H9 (cell line): ENCODE data around the gene SLC39A8. TPM values are rescaled to one million over a fixed set of nuclear protein-coding genes. Genes with fewer than 3 reads are reported as not detected.

ENCODE experiments used
- DNase-seq: peaks from one replicate; pipeline ENCODE4 v3.0.0-alpha.2; 2017
- H2AFZ ChIP-seq: one replicate; pipeline ENCODE4 v1.6.1; 2013; ENCODE audit warnings: mild to moderate bottlenecking, low read length, control low read depth, moderate library complexity
- H2AK5ac ChIP-seq: 2 replicates; pipeline ENCODE4 v1.6.1; 2013; ENCODE audit warnings: low read length, control low read depth, mixed read lengths; ENCODE audit not compliant: insufficient read length
- H2BK120ac ChIP-seq: one replicate; pipeline ENCODE4 v1.6.1; 2013; ENCODE audit warnings: low read depth, mild to moderate bottlenecking, low read length, control low read depth, inconsistent platforms; ENCODE audit not compliant: poor library complexity, severe bottlenecking
- H2BK12ac ChIP-seq: 2 replicates; pipeline ENCODE4 v1.6.1; 2013; ENCODE audit warnings: low read length, control low read depth, mixed read lengths, low read depth; ENCODE audit not compliant: insufficient read length
- H2BK15ac ChIP-seq: 2 replicates; pipeline ENCODE4 v1.6.1; 2013; ENCODE audit warnings: low read depth, low read length, control low read depth
- H2BK20ac ChIP-seq: one replicate; pipeline ENCODE4 v1.6.1; 2013; ENCODE audit warnings: low read depth, mild to moderate bottlenecking, low read length, control low read depth, inconsistent platforms; ENCODE audit not compliant: poor library complexity, severe bottlenecking
- H2BK5ac ChIP-seq: 2 replicates; pipeline ENCODE4 v1.6.1; 2013; ENCODE audit warnings: low read length, control low read depth, mixed read lengths; ENCODE audit not compliant: insufficient read length
- H3K14ac ChIP-seq: 2 replicates; pipeline ENCODE4 v1.6.1; 2013; ENCODE audit warnings: low read length, control low read depth; ENCODE audit not compliant: insufficient read depth
- H3K18ac ChIP-seq: 2 replicates; pipeline ENCODE4 v1.6.1; 2013; ENCODE audit warnings: low read depth, mild to moderate bottlenecking, mixed read lengths, low read length, control low read depth; ENCODE audit not compliant: insufficient read length
- H3K23ac ChIP-seq: 2 replicates; pipeline ENCODE4 v1.6.1; 2013; ENCODE audit warnings: low read length, control low read depth, mixed read lengths, low read depth; ENCODE audit not compliant: insufficient read length
- H3K23me2 ChIP-seq: 2 replicates; pipeline ENCODE4 v1.6.1; 2013; ENCODE audit warnings: low read depth, mild to moderate bottlenecking, mixed read lengths, low read length, control low read depth; ENCODE audit not compliant: insufficient read length, poor library complexity, severe bottlenecking
- H3K27ac ChIP-seq: 2 replicates; pipeline ENCODE4 v1.5.1; 2013; ENCODE audit warnings: low read length, control low read depth, mixed read lengths, low read depth; ENCODE audit not compliant: insufficient read length
- H3K27me3 ChIP-seq: 2 replicates; pipeline ENCODE4 v1.6.1; 2013; ENCODE audit warnings: low read length, control low read depth, inconsistent platforms; ENCODE audit not compliant: insufficient read depth
- H3K4ac ChIP-seq: 2 replicates; pipeline ENCODE4 v1.6.1; 2013; ENCODE audit warnings: low read depth, mild to moderate bottlenecking, control low read depth, inconsistent platforms, low read length, moderate library complexity
- H3K4me1 ChIP-seq: 2 replicates; pipeline ENCODE4 v1.6.1; 2013; ENCODE audit warnings: low read length, control low read depth, inconsistent platforms; ENCODE audit not compliant: insufficient read depth
- H3K4me2 ChIP-seq: 2 replicates; pipeline ENCODE4 v1.6.1; 2013; ENCODE audit warnings: low read length, control low read depth, mixed read lengths; ENCODE audit not compliant: insufficient read length, insufficient read depth
- H3K56ac ChIP-seq: 2 replicates; pipeline ENCODE4 v1.6.1; 2013; ENCODE audit warnings: low read depth, mild to moderate bottlenecking, mixed read lengths, low read length, control low read depth; ENCODE audit not compliant: insufficient read length
- H3K79me1 ChIP-seq: 2 replicates; pipeline ENCODE4 v1.6.1; 2013; ENCODE audit warnings: low read depth, mild to moderate bottlenecking, moderate library complexity, low read length, control low read depth, inconsistent platforms; ENCODE audit not compliant: insufficient read depth, poor library complexity, severe bottlenecking
- H3K79me2 ChIP-seq: 2 replicates; pipeline ENCODE4 v1.6.1; 2013; ENCODE audit warnings: low read length, control low read depth, inconsistent platforms; ENCODE audit not compliant: insufficient read depth
- H3K9ac ChIP-seq: 2 replicates; pipeline ENCODE4 v1.6.1; 2013; ENCODE audit warnings: low read length, control low read depth, mixed read lengths; ENCODE audit not compliant: insufficient read length; ENCODE audit errors: extremely low read depth
- H3K9me3 ChIP-seq: one replicate; pipeline ENCODE4 v1.6.1; 2013; ENCODE audit warnings: low read depth, low read length, inconsistent platforms; ENCODE audit not compliant: control insufficient read depth
- H3T11ph ChIP-seq: one replicate; pipeline ENCODE4 v1.6.1; 2013; ENCODE audit warnings: mild to moderate bottlenecking, low read length, control low read depth, inconsistent platforms
- H4K20me1 ChIP-seq: one replicate; pipeline ENCODE4 v1.6.1; 2013; ENCODE audit not compliant: control insufficient read depth, insufficient read length, insufficient read depth
- H4K5ac ChIP-seq: 2 replicates; pipeline ENCODE4 v1.6.1; 2013; ENCODE audit warnings: low read depth, mild to moderate bottlenecking, mixed read lengths, low read length, control low read depth; ENCODE audit not compliant: insufficient read length
- H4K8ac ChIP-seq: replicated peaks from 2 replicates; pipeline ENCODE4 v1.6.1; 2013; ENCODE audit warnings: low read length, control low read depth, mixed read lengths, low read depth; ENCODE audit not compliant: insufficient read length
- H4K91ac ChIP-seq: 2 replicates; pipeline ENCODE4 v1.6.1; 2013; ENCODE audit warnings: low read depth, mild to moderate bottlenecking, moderate library complexity, mixed read lengths, low read length, control low read depth; ENCODE audit not compliant: insufficient read length
- H3K27ac Mint-ChIP-seq, 3 experiments: 2 replicates in 2 of 3; 3 replicates in 1 of 3; pipeline ENCODE4 v1.8.0; 2020 to 2021; ENCODE audit warnings: mixed read lengths in 3 of 3, mild to moderate bottlenecking in 1 of 3, moderate library complexity in 1 of 3
- H3K27me3 Mint-ChIP-seq: 2 replicates; pipeline ENCODE4 v1.8.0; 2021; ENCODE audit warnings: low read depth, mild to moderate bottlenecking, moderate library complexity, mixed read lengths
- H3K36me3 Mint-ChIP-seq, 3 experiments: 2 replicates in 2 of 3; 3 replicates in 1 of 3; pipeline ENCODE4 v1.8.0; 2020 to 2021; ENCODE audit warnings: low read depth in 3 of 3, mixed read lengths in 3 of 3; ENCODE audit not compliant: insufficient read depth in 1 of 3
- H3K4me1 Mint-ChIP-seq, 2 experiments: 2 replicates each; pipeline ENCODE4 v1.8.0; 2020; ENCODE audit warnings: mixed read lengths in 2 of 2
- H3K4me3 Mint-ChIP-seq, 2 experiments: 2 replicates in 1 of 2; 3 replicates in 1 of 2; pipeline ENCODE4 v1.8.0; 2020 to 2021; ENCODE audit warnings: mild to moderate bottlenecking in 2 of 2, mixed read lengths in 2 of 2, moderate library complexity in 1 of 2
- H3K9me3 Mint-ChIP-seq, 2 experiments: 2 replicates in 1 of 2; 3 replicates in 1 of 2; pipeline ENCODE4 v1.8.0; 2020; ENCODE audit warnings: mild to moderate bottlenecking in 2 of 2, mixed read lengths in 2 of 2, moderate library complexity in 1 of 2
- CTCF ChIP-seq: fragments of 200-600 bp; sonication (generic); conservative IDR thresholded peaks from 3 replicates; pipeline ENCODE4 v1.8.0; 2021; ENCODE audit warnings: antibody characterized with exemption, mild to moderate bottlenecking
- WGBS: extraction: QIAGEN DNeasy Blood & Tissue Kit; methylation state at CpG from one replicate; pipeline ENCODE4 v1.1.7; 2013; ENCODE audit warnings: missing lambda C conversion rate, low lambda C conversion rate, mixed read lengths; ENCODE audit not compliant: insufficient read length; ENCODE audit errors: extremely low coverage; 5-methylcytosine and 5-hydroxymethylcytosine counted together
- total RNA-seq: library from RNA; stranded (reverse); gene quantifications from 2 replicates; pipeline ENCODE4 v1.2.1, GENCODE V29; 2021

The SLC39A8 gene
- total RNA-seq, 1 experiment from 2014 or later, result 11.0 TPM

- no peak overlapping the region for H3K27ac ChIP-seq
- no peak overlapping the region for H2BK12ac ChIP-seq
- no peaks in the 10 kb centered on the region for H3K9me3 ChIP-seq
- peaks cover 3% of the 10 kb centered on the region for H3K23me2 ChIP-seq
- no peak overlapping the region for H2BK20ac ChIP-seq
- no peak overlapping the region for H3K14ac ChIP-seq
- no peak overlapping the region for H3K4me2 ChIP-seq
- H2AFZ ChIP-seq, result no peak overlapping the region
- H2BK5ac ChIP-seq, result no peak overlapping the region
- H2BK15ac ChIP-seq, result no peak overlapping the region
- no CpG with 5 or more reads among the region's 1 CpG for WGBS
- no peaks in the 10 kb centered on the region for H4K20me1 ChIP-seq
- no peak overlapping the region for H3T11ph ChIP-seq
- H3K4me3 Mint-ChIP-seq, result no peak overlapping the region
- H3K18ac ChIP-seq, result no peak overlapping the region
- no peak overlapping the region for H3K27ac Mint-ChIP-seq
- H3K36me3 Mint-ChIP-seq, result peaks cover 3 to 12% (median 10%) of the 10 kb centered on the region in 3 experiments; a peak in 5 of 7 replicates
- no peaks in the 10 kb centered on the region for H3K79me2 ChIP-seq
- no peak overlapping the region for H2BK120ac ChIP-seq
- no peak overlapping the region for H3K9ac ChIP-seq
- H3K79me1 ChIP-seq, result no peaks in the 10 kb centered on the region
- no peak overlapping the region for H3K4ac ChIP-seq
- H4K91ac ChIP-seq, result no peak overlapping the region
- no peaks in the 10 kb centered on the region for H3K27me3 Mint-ChIP-seq
- no peak overlapping the region for H2AK5ac ChIP-seq
- H3K4me1 Mint-ChIP-seq, result no peaks in the 10 kb centered on the region
- H3K56ac ChIP-seq, result no peak overlapping the region
- DNase-seq, result no peak
- H3K9me3 Mint-ChIP-seq, result peaks cover 11 to 32% of the 10 kb centered on the region in 2 experiments
- H3K27me3 ChIP-seq, result no peaks in the 10 kb centered on the region
- H3K4me1 ChIP-seq, result no peaks in the 10 kb centered on the region
- no peak overlapping the region for H4K8ac ChIP-seq
- TF ChIP-seq CTCF, result no peak
- no peak overlapping the region for H4K5ac ChIP-seq
- no peak overlapping the region for H3K23ac ChIP-seq
Observed at GRCh38 chr4:102247041-102247440, 98.2 kb downstream of the SLC39A8 start.
